WERI-Rb-1 (cell line): Measurements from ENCODE around the gene ADPRHL1.

ENCODE experiments used
- DNase-seq: peaks from one replicate; pipeline ENCODE4 v3.0.0-alpha.2; 2020
- H3K27ac ChIP-seq: fragments of 250-450 bp; sonication (Bioruptor Pico); 2 replicates; pipeline ENCODE4 v1.5.1; 2020; ENCODE audit warnings: mild to moderate bottlenecking, moderate library complexity
- H3K27me3 ChIP-seq: fragments of 250-450 bp; sonication (Bioruptor Pico); 2 replicates; pipeline ENCODE4 v1.5.1; 2021; ENCODE audit warnings: mild to moderate bottlenecking, low read depth, moderate library complexity; ENCODE audit not compliant: insufficient read depth, severe bottlenecking
- H3K36me3 ChIP-seq: fragments of 250-450 bp; sonication (Bioruptor Pico); 2 replicates; pipeline ENCODE4 v1.5.1; 2020; ENCODE audit warnings: mild to moderate bottlenecking, moderate library complexity
- H3K4me3 ChIP-seq: 2 replicates; pipeline ENCODE4 v1.5.1; 2011; ENCODE audit warnings: low read depth, mild to moderate bottlenecking, control low read depth, low read length
- H3K9me3 ChIP-seq: fragments of 250-450 bp; sonication (Bioruptor Pico); 2 replicates; pipeline ENCODE4 v1.5.1; 2021; ENCODE audit warnings: mild to moderate bottlenecking, moderate library complexity; ENCODE audit not compliant: severe bottlenecking
- CTCF ChIP-seq: IDR thresholded peaks from 2 replicates; pipeline ENCODE4 v1.5.1; 2011; ENCODE audit warnings: low read depth, mild to moderate bottlenecking, control low read depth, inconsistent platforms, low read length

ADPRHL1 gene

GRCh38 chr13:113485545-113485944 lies 32.3 kb upstream of the ADPRHL1 start:
- no peaks in the 10 kb centered on the region for H3K9me3 ChIP-seq
- DNase-seq = no peak
- H3K27me3 ChIP-seq = no peaks in the 10 kb centered on the region
- H3K36me3 ChIP-seq = peaks cover 69% of the 10 kb centered on the region
- no peak overlapping the region for H3K4me3 ChIP-seq
- H3K27ac ChIP-seq = no peak overlapping the region
- TF ChIP-seq CTCF = no peak

GRCh38 chr13:113483504-113484293 lies 30.4 kb upstream of the ADPRHL1 start:
- Histone ChIP-seq H3K27ac (no peak overlapping the region), H3K27me3 (no peaks in the 10 kb centered on the region), H3K36me3 (peaks cover 83% of the 10 kb centered on the region), H3K4me3 (no peak overlapping the region), H3K9me3 (no peaks in the 10 kb centered on the region)
- no peak for TF ChIP-seq CTCF
- DNase-seq = no peak

GRCh38 chr13:113483081-113483480 lies 29.8 kb upstream of the ADPRHL1 start:
- Histone ChIP-seq H3K4me3 (no peak overlapping the region), H3K27me3 (no peaks in the 10 kb centered on the region), H3K27ac (no peak overlapping the region), H3K36me3 (peaks cover 83% of the 10 kb centered on the region), H3K9me3 (no peaks in the 10 kb centered on the region)
- DNase-seq = no peak
- no peak for TF ChIP-seq CTCF

- Histone ChIP-seq H3K36me3 (peaks cover 93% of the 10 kb centered on the region), H3K4me3 (no peak overlapping the region), H3K27ac (no peak overlapping the region), H3K27me3 (no peaks in the 10 kb centered on the region), H3K9me3 (no peaks in the 10 kb centered on the region)
- no peak for TF ChIP-seq CTCF
- DNase-seq = no peak
Measured at GRCh38 chr13:113479179-113479578, 25.9 kb upstream of the ADPRHL1 start.

- Histone ChIP-seq H3K27me3 (no peaks in the 10 kb centered on the region), H3K4me3 (no peak overlapping the region), H3K27ac (no peak overlapping the region), H3K36me3 (peaks cover 90% of the 10 kb centered on the region), H3K9me3 (no peaks in the 10 kb centered on the region)
- no peak for TF ChIP-seq CTCF
- no peak for DNase-seq
Measured at GRCh38 chr13:113477724-113478123, 24.4 kb upstream of the ADPRHL1 start.

GRCh38 chr13:113476811-113477210 lies 23.5 kb upstream of the ADPRHL1 start:
- DNase-seq = no peak
- Histone ChIP-seq H3K4me3 (no peak overlapping the region), H3K27me3 (no peaks in the 10 kb centered on the region), H3K9me3 (no peaks in the 10 kb centered on the region), H3K27ac (no peak overlapping the region), H3K36me3 (peaks cover 90% of the 10 kb centered on the region)
- no peak for TF ChIP-seq CTCF
